ENCODE results near the gene RBM17.
"Not testable (repeated sequence)": the region's sequence is repeated elsewhere in the genome, so short reads cannot be mapped to it uniquely, and the experiment has no call there.

RBM17 gene

DNA sequence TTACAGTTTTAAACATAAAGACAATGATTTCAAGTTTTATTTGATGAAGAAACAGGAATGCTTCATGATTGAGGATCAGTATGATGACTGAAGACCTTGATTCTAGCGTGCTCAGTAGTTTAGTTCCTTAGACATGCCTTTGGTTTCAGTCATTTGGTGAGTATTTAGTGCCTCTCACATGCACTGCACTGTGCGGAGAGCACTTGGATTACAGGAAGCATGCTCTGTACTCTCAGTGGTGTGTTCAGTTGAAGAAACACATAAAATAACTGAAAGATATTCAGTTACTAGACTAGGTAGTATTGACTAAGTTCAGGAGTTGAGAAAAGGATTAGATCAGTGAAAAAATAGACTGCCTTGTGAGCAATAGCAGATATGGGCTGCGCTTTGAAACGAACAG, 25.5 kb downstream of the RBM17 start:
- DNase-seq = no peak

DNA sequence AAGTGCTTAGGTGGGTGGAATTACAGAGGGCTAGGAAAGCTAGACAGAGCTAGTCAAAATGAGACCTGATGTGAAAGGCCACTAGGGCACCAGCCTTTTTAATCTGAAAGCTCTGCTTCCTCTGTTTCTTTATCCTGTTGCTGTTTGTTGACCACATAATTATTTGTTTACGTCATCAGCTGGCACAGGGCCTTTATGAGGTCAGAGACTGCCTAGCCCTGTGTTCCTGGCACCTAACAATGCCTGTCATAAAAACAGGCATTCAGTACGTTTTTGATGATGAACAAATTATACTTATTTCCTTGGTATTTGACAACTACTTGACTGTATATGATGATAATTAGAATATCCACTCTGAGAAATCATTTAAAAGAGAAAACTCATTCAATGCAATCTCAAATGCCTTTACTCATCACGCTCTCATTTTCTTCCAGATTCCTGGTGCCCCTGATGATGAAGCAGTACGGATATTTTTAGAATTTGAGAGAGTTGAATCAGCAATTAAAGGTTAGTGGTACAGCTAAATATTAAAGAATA, 26.0 kb downstream of the RBM17 start:
- no peak for DNase-seq

DNA sequence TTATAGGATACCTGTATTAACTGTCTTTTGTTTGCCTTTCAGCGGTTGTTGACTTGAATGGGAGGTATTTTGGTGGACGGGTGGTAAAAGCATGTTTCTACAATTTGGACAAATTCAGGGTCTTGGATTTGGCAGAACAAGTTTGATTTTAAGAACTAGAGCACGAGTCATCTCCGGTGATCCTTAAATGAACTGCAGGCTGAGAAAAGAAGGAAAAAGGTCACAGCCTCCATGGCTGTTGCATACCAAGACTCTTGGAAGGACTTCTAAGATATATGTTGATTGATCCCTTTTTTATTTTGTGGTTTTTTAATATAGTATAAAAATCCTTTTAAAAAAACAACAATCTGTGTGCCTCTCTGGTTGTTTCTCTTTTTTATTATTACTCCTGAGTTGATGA, 26.6 kb downstream of the RBM17 start:
- DNase-seq = no peak

DNA sequence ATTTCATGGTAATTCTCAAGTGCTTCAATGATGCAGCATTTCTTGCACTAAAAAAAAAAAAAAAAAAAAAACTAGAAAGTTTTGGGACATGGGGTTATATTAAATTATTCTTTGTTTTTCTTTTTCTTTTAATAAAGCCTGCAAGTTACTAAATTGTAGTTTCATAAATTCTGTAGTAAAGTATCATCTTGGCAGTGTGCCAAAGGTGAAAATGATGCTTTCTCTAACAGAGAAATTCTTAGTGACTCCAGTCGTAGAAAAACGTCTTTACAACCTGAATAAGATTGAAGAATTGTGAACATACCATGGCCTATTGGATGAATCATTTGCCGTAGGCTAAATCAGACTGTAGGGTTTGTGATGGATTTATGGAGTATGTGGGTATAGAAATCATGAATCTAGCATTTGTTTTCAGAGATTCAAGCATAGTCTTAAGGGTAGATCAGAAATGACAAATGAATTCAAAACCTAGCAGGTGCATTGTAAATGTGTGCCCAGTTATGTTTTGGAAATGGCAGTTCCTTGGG, 27.1 kb downstream of the RBM17 start:
- no peak for DNase-seq

DNA sequence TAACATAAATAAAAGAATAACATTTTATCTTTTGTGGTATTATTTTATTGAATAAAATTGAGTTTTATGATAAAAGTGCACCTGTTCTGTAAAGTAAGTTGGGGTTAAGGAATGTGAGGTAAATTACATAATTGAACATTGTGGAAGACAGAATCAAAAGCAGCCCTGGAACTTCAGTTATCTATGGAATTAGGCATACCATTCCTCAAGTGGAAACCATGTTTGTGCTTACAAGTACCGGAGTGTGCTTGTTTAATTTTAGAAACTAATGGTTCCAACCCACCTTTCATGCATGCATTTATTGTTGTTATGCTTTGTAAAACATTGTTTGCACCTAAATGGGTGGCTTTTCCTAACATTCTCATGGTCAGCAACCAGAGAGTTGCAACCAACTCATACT, 28.0 kb downstream of the RBM17 start:
- DNase-seq = no peak

DNA sequence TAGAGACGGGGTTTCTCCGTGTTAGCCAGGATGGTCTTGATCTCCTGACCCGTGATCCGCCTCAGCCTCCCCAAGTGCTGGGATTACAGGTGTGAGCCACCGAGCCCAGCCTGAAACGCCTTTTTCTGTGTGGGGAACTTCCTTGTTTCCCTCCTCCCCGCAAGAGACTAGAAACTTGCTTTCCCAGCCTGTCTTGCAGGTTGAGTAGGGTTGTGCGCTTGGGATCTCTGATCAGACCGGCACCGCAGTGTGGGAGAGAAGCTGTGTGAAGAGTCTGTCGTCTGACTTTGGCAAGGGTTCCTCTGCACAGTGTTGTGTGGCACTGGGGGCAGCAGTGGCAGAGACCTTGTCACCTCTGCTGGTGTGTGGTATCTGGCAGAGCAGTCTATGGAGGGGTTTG, 28.9 kb downstream of the RBM17 start:
- DNase-seq = no peak

DNA sequence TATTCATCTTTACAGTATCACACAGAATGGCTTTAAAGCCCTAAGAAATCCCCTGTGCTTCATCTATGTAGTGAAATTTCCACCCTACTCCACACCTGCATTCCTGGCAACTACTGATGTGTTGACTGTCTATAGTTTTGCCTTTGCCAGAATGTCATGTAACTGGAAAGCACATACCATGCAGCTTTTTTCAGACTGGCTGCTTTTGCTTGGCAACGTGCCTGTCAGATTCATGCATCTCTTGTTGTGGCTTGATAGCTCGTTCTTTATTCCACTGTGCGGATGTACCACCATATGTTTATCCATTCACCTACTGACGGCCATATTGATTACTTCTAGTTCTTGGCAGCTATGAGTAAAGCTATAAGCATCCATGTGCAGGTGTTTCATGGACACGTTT, 30.6 kb downstream of the RBM17 start:
- peak; percentile 67 for DNase-seq

DNA sequence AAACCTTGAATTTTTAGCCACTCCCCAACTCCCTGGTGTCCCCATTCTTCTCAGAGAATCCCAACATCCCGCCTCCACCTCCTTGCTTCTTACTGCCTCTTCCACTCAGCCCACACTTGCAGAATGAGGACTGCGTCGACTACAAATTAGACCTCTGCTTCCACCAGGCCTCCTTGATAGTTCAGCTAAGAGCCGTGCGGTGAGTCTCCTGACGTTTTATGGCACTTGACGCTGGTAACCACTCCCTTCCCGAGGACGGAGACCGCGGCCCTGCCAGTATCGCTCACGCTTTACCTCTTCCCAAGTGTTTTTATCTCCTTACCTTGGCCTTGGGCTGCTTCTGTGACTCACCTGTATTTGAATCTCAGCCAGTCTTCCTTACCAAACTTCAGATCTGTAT, 31.1 kb downstream of the RBM17 start:
- DNase-seq = no peak

DNA sequence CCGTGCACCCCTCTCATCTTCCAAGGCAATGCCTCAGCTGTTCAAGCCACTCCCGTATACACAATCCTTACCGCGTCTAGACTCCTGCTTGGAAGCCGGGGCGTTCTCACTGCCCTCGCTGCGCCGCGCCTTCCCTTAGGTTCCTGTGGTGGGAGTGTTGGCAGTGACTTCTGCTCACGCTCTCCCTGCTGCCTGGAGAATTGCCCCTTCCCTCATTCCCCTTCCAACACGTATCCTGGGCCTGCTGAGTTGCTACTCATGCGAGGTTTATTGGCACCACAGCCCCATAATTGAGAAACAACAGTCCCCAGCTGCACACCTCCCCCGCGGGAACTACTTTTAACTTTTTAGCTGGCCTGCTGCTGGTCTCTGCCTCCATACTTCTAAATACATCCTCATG, 31.9 kb downstream of the RBM17 start:
- DNase-seq = no peak

DNA sequence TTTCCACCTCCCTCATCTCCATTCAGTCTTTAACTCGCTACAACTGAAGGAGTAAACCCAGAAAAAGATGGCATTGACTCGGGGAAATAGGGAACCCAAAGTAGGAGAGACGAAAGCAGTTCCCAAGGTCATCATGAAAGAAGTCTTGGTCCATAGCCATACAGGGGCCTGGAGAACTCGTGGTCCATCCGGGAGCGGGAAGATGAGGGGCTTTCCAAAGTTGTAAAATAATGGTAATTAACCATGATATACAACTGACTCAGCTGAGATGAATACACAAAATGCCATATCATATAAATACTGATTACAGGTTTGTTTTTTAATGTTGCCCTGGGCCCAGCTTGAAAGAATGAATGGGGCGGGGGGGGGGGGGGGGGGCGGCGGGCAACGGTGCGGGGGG, 32.3 kb downstream of the RBM17 start:
- no peak for DNase-seq

DNA sequence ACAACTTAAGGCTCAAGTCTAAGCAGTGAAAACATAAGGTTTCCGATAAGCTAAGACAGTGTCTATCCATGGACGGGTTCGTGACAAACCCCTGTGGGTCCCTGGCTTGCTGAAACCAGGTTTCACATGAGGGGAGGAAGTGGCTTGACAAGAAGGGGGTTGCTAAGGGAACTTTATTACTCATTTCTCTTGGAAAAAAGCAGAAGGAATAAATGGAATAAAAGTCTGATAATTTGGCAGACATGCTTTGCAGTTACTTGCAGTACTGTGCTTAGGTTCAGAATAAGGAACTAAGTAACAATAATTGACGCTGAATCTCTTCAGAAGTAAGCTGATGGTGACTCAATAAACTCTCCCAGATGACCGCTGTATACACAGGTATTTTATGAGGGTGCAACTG, 34.7 kb downstream of the RBM17 start:
- no peak for DNase-seq

DNA sequence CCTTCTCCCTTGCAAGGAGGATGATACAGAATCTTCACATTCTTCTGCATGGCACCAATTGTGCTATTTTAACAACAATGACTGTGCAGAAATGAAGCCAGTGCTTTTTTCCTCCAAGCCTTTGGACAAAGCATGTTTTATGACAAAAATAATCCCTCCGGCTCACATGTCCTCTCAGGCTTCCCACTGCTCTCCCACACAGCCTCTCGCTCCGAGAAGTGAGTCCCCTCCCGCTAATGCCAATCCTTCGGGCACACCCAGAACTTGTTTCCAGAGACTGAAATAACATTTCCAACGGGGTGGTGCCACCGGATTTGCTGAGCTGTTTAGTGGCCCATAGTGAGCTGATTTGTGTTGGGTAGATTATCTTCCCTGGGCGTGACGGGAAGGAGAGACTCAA, 35.8 kb downstream of the RBM17 start:
- DNase-seq = no peak

DNA sequence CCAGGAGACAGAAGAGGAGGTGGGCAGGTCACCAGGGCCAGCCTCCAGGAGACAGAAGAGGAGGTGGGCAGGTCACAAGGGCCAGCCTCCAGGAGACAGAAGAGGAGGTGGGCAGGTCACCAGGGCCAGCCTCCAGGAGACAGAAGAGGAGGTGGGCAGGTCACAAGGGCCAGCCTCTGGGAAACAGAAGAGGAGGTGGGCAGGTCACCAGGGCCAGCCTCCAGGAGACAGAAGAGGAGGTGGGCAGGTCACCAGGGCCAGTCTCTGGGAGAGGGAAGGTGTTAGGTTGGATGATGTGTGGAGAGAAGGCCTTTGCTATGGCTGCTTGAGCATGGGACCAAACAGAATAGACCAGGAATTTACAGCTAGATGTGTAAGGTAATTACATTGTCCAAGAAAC, 38.6 kb downstream of the RBM17 start:
- DNase-seq = not testable (repeated sequence)

DNA sequence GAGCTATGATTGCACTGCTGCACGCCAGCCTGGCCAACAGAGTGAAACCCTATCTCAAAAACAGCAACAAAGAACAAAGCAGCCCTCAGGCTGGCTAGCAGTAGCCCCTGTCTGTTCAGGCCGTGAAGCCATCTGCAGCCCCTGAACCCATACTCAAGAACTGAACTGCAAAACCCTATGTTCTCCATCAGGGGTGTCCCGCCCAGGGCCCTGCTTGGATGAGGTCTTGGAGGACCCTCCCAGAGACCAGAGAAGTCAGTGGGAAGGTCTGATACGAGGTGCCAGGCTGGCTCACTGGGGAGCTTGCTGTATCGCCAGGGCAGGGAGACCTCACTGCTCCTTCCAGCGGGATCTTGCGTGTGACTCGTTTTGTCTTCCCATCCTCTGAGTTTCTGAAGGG, 39.3 kb downstream of the RBM17 start:
- no peak for DNase-seq

DNA sequence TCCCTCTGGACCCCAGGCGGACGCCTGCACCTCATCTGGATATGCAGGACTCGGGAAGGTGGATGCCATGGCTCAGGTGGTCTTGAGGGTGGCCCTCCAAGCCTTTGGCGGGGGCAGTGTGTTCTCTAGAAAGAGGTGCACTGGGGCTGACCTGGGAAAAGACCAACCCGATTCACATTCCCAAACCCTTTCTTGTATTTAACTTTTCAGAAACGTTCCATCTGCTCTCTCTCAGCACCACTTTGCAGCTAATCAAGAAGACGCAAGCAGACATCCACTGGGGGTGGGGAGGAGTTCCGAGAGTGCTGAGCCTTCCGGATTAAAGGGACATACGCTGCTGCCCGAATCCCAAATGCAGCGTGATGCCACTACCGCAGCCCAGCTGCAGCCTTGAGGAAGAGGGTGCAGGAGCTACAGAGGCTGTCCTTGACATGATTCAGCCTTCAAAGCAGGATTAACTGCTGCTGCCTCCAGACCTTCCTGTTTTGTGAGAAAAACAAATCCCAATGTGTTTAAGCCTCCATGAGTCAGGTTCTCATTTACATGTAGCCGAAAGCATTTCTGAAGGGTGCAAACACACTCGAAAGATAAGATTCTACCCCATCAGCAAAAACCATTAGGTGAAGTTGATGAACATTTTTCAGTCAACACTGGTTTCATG, 39.9 kb downstream of the RBM17 start:
- DNase-seq = no peak

DNA sequence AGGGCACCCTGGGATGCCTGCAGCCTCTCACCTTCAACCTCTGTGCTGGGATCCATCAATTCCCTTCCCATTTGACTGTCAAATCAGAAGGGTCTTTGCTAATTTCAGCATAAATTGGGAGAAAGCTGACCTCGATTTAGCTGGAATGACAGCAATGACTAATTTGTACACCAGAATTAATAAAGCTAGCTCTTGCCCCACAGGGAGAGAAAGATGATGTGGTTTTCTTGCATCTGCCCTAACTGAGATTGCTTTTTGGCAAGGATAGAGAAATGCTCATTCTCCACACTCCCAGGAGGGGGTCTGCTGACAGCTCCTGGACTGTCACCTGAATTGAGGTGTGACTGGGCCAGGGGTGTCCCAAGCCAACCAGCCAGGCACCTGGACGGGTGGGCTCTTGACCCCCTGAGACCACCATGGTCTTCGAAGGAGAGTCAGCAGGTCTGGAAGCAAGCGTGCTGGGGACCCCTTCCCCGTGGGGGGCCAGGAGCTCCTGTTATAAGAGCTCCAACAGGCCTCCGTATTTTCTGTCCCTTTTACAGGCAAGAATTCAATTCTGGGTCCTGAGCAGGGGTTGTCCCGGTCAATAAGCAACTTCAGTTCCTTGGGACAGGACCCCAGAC, 42.1 kb downstream of the RBM17 start:
- no peak for DNase-seq

DNA sequence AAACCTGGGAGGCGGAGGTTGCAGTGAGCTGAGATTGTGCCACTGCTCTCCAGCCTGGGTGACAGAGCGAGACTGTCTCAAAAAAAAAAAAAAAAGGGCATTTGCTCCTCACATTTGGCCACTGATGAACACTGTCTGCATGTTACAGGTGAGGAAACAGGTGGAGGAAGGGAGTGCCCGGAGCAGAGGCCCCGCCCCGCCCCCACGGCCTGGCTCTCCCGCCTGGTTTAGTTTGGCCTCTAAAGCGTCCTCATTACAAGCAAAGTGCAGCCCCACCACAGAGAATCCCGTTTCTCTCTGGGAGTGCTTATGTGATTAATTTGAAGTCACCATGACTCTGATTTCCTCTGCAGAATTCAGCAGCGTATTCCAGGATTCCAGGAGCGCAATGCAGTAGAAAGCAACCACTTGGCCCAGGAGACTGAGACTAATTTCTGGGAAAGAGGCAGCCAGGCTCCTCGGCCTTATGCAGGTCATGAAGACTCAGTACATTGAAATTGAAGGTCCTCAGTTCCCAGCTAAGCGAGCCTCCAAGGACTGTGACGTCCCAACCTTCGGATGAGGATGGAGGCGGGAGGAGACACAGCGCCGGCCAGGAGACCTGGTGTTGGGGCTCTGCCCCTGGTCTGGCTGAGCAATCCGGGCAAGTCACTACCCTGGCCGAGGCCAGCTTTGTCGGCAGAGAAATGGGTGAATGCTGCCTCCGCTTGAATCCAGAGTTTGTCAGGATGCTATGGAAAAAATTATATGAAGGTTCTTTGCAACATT, 44.7 kb downstream of the RBM17 start:
- DNase-seq = no peak

DNA sequence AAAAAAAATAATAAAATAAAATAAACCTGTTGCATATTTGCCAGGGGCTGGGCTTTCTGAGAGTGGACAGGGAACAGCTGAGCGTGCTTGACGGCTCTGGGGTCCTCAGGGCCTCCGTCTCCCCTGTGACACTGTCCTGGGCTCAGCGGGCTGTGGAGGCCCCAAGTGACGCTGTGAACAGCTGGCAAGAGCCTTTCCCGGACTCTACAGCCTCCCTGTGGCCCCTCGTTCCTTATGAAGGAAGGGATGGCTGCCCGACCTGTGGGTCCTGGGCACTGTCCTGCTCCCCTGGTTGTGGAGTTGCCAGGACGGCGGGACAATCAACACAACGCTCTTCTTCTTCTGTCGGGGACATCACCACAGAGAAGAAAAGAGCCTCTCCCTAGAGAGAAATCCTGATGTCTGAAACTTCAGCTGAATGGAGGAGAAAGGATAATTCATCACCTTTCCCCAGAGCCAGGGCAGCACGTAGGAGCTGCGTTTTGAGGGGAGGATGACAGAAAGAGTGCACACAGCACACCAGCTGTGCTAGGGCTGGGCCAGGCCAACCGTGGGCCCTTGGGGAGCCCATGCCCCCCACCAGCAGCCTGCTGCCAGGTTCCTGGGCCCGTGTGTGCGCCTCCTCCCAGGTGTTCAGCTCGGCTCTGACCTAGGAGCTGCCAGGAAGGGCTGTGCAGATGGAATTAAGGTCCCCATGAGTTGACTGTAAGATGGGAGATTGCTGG, 45.4 kb downstream of the RBM17 start:
- DNase-seq = no peak

DNA sequence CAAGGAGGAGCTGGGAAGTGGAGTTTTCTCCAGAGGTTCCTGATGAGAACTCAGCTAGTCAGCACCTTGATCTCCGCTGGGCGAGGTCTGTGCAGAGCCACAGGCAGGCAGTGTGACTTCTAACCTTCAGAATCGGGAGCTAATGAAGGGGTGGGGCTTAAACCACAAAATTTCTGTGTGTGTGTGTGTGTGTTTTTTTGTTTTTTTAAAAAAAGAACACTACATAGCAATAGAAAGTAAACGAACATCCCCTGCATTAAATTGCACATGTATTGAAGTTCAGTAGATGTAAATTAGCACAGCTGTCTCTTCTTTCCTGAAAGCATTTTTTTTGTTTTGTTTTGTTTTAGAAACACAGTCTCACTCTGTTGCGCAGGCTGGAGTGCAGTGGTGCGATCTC, 46.2 kb downstream of the RBM17 start:
- no peak for DNase-seq

DNA sequence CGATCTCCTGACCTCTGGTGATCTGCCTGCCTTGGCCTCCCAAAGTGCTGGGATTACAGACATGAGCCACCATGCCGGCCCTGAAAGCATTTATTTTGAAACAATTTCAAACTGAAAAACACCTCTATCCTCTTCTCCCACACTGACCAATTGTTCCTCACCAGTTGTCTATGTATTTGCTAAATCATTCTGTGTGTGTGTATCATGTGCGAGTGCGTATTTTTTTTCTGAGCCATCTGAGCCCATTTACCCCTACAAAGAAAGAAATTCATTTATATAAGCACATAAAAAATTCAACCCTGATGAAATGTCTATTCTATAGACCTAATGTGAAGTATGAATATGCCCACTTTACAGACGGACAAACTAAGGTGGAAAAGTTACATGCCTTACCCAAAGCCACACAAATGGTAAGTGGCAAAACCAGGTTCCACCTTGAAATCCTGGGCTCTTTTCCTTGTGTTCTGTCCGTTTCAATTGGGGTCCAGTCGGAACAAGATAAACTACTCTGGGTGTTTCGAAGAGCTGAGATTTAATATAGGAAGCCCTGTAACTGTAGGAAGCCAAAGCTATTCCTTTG, 46.8 kb downstream of the RBM17 start:
- no peak for DNase-seq

DNA sequence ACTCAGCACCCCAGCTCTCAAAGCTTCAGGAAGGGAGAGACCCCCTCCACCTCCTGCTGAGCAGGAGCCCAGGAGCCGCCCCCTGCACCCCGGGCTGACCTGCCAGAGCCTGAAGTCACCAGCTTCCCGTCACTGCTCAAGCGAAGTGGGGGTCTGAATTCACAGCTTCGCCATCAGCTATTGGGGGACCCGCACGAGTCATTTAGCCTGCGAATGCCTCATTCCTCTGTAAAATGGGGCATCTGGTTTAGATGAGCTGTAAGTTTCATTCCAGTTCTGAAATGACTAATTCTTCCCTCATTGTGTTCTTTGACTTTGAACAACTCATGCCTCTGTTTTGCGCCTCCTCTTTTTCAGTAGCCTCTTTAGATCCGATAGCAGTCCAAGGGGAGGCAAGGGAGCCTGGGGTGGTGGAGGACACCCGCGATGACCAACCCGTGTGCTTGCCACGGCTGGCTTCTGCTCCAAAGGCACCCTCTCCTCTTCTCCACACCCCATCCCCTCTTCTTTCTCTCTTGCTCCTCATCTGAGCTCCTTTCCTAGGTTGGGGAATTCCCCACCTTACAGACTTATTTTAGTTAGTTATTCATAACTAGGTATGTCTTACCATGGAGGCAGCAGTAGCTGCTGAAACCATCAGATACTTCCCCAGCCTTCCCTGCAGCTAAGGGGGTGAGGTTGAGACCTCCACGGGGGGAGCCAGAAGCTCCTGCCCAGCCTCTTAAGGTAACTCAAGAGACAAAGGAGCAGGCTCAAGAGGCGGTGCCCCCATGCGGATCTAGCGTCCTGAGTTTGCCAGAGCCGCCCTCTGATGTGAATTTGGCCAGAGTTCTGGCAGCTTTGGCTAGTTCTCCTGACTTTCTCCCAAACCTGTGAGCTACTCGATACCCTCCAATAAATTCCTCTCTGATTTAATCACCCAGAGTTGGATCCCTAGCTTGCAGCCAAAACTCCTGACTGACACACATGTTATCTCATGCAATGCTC, 47.7 kb downstream of the RBM17 start:
- no peak for DNase-seq

DNA sequence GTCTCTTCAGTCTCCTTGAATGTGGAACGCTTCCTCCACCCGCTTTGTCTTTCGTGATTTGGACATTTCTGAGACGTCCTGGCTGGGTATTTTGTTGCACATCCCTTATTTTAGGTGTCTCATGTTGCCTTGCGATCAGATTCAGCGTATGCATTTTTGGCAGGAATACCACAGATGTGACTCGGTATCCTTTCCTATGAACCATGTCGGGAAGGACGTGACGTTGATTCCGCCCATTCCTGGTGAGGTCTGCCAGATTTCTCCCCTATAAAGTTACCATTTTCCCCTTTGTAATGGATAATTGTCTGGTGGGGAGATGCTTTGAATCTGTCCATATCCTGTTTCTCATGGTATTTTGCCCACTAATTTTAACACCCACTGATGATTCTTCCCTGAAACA, 49.6 kb downstream of the RBM17 start:
- DNase-seq = no peak

All from NCI-H2171 (cell line).